SJCRH30 (cell line): ENCODE data around the gene TNNI3. TPM values are rescaled to one million over a fixed set of nuclear protein-coding genes. Genes with fewer than 3 reads are reported as not detected.
"Not testable (repeated sequence)": the region's sequence is repeated elsewhere in the genome, so short reads cannot be mapped to it uniquely, and the experiment has no call there.

Experiments
- DNase-seq, 2 experiments: peaks; one replicate each; pipeline ENCODE4 v3.0.0-alpha.2; 2015 to 2020
- H3K27ac ChIP-seq: fragments of 250-450 bp; sonication (Bioruptor Pico); 2 replicates; pipeline ENCODE4 v1.5.1; 2020; ENCODE audit warnings: mild to moderate bottlenecking, moderate library complexity
- H3K27me3 ChIP-seq: fragments of 250-450 bp; sonication (Bioruptor Pico); 2 replicates; pipeline ENCODE4 v1.5.1; 2020; ENCODE audit warnings: mild to moderate bottlenecking, moderate library complexity
- H3K36me3 ChIP-seq: fragments of 250-450 bp; sonication (Bioruptor Pico); 2 replicates; pipeline ENCODE4 v1.5.1; 2020; ENCODE audit warnings: mild to moderate bottlenecking, moderate library complexity
- H3K4me1 ChIP-seq: fragments of 250-450 bp; sonication (Bioruptor Pico); 2 replicates; pipeline ENCODE4 v1.5.1; 2020; ENCODE audit warnings: mild to moderate bottlenecking, moderate library complexity
- H3K4me3 ChIP-seq: fragments of 250-450 bp; sonication (Bioruptor Pico); 2 replicates; pipeline ENCODE4 v1.5.1; 2020; ENCODE audit warnings: mild to moderate bottlenecking, moderate library complexity
- H3K9me3 ChIP-seq: fragments of 250-450 bp; sonication (Bioruptor Pico); replicated peaks from 2 replicates; pipeline ENCODE4 v1.5.1; 2020; ENCODE audit warnings: mild to moderate bottlenecking, moderate library complexity
- total RNA-seq: library from RNA; depleted of rRNA; stranded (reverse); fragments of >200 nt; shearing (Covaris generic); gene quantifications from 2 replicates; pipeline ENCODE4 v1.2.3, GENCODE V29; 2014; rRNA removed

TNNI3 gene
- 2.4 and 2.5 TPM in 2 replicates for total RNA-seq

- no peaks in the 10 kb centered on the region for H3K27me3 ChIP-seq
These were observed at the start of gene TNNI3 for GRCh38 chr19:55157064-55157908. Gene TNNI3, minus strand, starts transcription at chr19:55157732. Its CDS starts 143 bp downstream, at chr19:55157589.

GRCh38 chr19:55206664-55207500 is 49.4 kb upstream of the TNNI3 start:
- Histone ChIP-seq H3K9me3 (no peaks in the 10 kb centered on the region), H3K27me3 (no peaks in the 10 kb centered on the region), H3K4me3 (peak overlapping the region; percentile 31), H3K27ac (no peak overlapping the region), H3K36me3 (no peaks in the 10 kb centered on the region), H3K4me1 (peaks cover 12% of the 10 kb centered on the region)
- DNase-seq: peak; percentile 84 to 85

More at GRCh38 chr19:55157064-55157908, at the start of gene TNNI3:
- no peak for DNase-seq
- no peak within 1 kb of the TSS for H3K4me3 ChIP-seq
- H3K4me1 ChIP-seq: peaks cover 14% of the 10 kb centered on the region
- peak within 1 kb of the TSS; percentile 43 for H3K27ac ChIP-seq
- no peaks in the 10 kb centered on the region for H3K9me3 ChIP-seq
- H3K36me3 ChIP-seq: no peaks in the 10 kb centered on the region

GRCh38 chr19:55202199-55202598 is 44.7 kb upstream of the TNNI3 start:
- H3K36me3 ChIP-seq, H3K4me1 ChIP-seq, H3K27me3 ChIP-seq, H3K4me3 ChIP-seq, H3K9me3 ChIP-seq, H3K27ac ChIP-seq, DNase-seq: not testable (repeated sequence)

GRCh38 chr19:55199620-55200204 is 42.2 kb upstream of the TNNI3 start:
- H3K4me1 ChIP-seq: no peaks in the 10 kb centered on the region
- no peaks in the 10 kb centered on the region for H3K27me3 ChIP-seq

GRCh38 chr19:55198651-55199050 is 41.1 kb upstream of the TNNI3 start:
- Histone ChIP-seq H3K4me3 (no peak overlapping the region), H3K36me3 (no peaks in the 10 kb centered on the region), H3K27ac (no peak overlapping the region), H3K9me3 (no peaks in the 10 kb centered on the region), H3K4me1 (no peaks in the 10 kb centered on the region), H3K27me3 (no peaks in the 10 kb centered on the region)
- DNase-seq: no peak

More at GRCh38 chr19:55199620-55200204, 42.2 kb upstream of the TNNI3 start:
- H3K4me3 ChIP-seq: no peak overlapping the region
- DNase-seq: no peak
- no peaks in the 10 kb centered on the region for H3K36me3 ChIP-seq
- H3K9me3 ChIP-seq: no peaks in the 10 kb centered on the region
- no peak overlapping the region for H3K27ac ChIP-seq

GRCh38 chr19:55197528-55197927 is 40.0 kb upstream of the TNNI3 start:
- Histone ChIP-seq H3K4me3 (no peak overlapping the region), H3K9me3 (no peaks in the 10 kb centered on the region), H3K4me1 (no peaks in the 10 kb centered on the region), H3K36me3 (no peaks in the 10 kb centered on the region), H3K27me3 (no peaks in the 10 kb centered on the region), H3K27ac (no peak overlapping the region)
- DNase-seq: peak in 1 of 2 experiments; percentile 35

GRCh38 chr19:55196803-55197202 is 39.3 kb upstream of the TNNI3 start:
- Histone ChIP-seq H3K4me1 (no peaks in the 10 kb centered on the region), H3K36me3 (no peaks in the 10 kb centered on the region), H3K9me3 (no peaks in the 10 kb centered on the region), H3K27me3 (no peaks in the 10 kb centered on the region), H3K27ac (no peak overlapping the region), H3K4me3 (no peak overlapping the region)
- DNase-seq: no peak

- Histone ChIP-seq H3K4me1 (no peaks in the 10 kb centered on the region), H3K27ac (no peak overlapping the region), H3K9me3 (no peaks in the 10 kb centered on the region)
These were observed 35.9 kb upstream of the TNNI3 start for GRCh38 chr19:55193481-55193880.

GRCh38 chr19:55189403-55189835 is 31.9 kb upstream of the TNNI3 start:
- no peak overlapping the region for H3K27ac ChIP-seq
- H3K36me3 ChIP-seq: no peaks in the 10 kb centered on the region
- DNase-seq: peak; percentile 33 to 43
- no peaks in the 10 kb centered on the region for H3K9me3 ChIP-seq
- H3K4me3 ChIP-seq: no peak overlapping the region
- H3K4me1 ChIP-seq: no peaks in the 10 kb centered on the region
- H3K27me3 ChIP-seq: no peaks in the 10 kb centered on the region

More at GRCh38 chr19:55193481-55193880, 35.9 kb upstream of the TNNI3 start:
- DNase-seq: no peak
- H3K4me3 ChIP-seq: no peak overlapping the region
- no peaks in the 10 kb centered on the region for H3K27me3 ChIP-seq
- no peaks in the 10 kb centered on the region for H3K36me3 ChIP-seq

- Histone ChIP-seq H3K9me3 (no peaks in the 10 kb centered on the region), H3K27ac (no peak overlapping the region), H3K27me3 (no peaks in the 10 kb centered on the region), H3K4me3 (no peak overlapping the region), H3K4me1 (no peaks in the 10 kb centered on the region), H3K36me3 (no peaks in the 10 kb centered on the region)
- no peak for DNase-seq
These were observed 31.1 kb upstream of the TNNI3 start for GRCh38 chr19:55188625-55189024.

- Histone ChIP-seq H3K4me3 (no peak overlapping the region), H3K27me3 (no peaks in the 10 kb centered on the region), H3K9me3 (no peaks in the 10 kb centered on the region), H3K27ac (no peak overlapping the region), H3K4me1 (no peaks in the 10 kb centered on the region), H3K36me3 (no peaks in the 10 kb centered on the region)
- no peak for DNase-seq
These were observed 28.5 kb upstream of the TNNI3 start for GRCh38 chr19:55186080-55186479.

GRCh38 chr19:55181740-55182139 is 24.2 kb upstream of the TNNI3 start:
- peaks cover 6% of the 10 kb centered on the region; the same call in 1 of the 2 replicates for H3K27me3 ChIP-seq
- DNase-seq: no peak
- H3K36me3 ChIP-seq: no peaks in the 10 kb centered on the region
- no peak overlapping the region for H3K27ac ChIP-seq
- H3K4me3 ChIP-seq: no peak overlapping the region
- H3K9me3 ChIP-seq: no peaks in the 10 kb centered on the region
- H3K4me1 ChIP-seq: 0 out of 2 replicates have a peak, but pooled peaks cover 3% of the 10 kb centered on the region

GRCh38 chr19:55179606-55180484 is 22.3 kb upstream of the TNNI3 start, which contains the start of gene SYT5:
Gene SYT5, minus strand, starts transcription at chr19:55180289. Its CDS starts 1,248 bp downstream, at chr19:55179041.
- peak within 1 kb of the TSS; percentile 41 for H3K4me3 ChIP-seq
- no peaks in the 10 kb centered on the region for H3K36me3 ChIP-seq
- no peak within 1 kb of the TSS for H3K27ac ChIP-seq
- H3K9me3 ChIP-seq: no peaks in the 10 kb centered on the region
- peak in 1 of 2 experiments; percentile 27 for DNase-seq
- H3K27me3 ChIP-seq: peaks cover 6% of the 10 kb centered on the region; the same call in 1 of the 2 replicates
- 0 out of 2 replicates have a peak, but pooled peaks cover 3% of the 10 kb centered on the region for H3K4me1 ChIP-seq
